ENCODE results near the gene TMEM245. TPM values are rescaled to one million over a fixed set of nuclear protein-coding genes. Genes with fewer than 3 reads are reported as not detected.

TMEM245 gene
- total and polyA plus RNA-seq, 5 donors: 25.6 to 136 (median 93.1) TPM

DNA sequence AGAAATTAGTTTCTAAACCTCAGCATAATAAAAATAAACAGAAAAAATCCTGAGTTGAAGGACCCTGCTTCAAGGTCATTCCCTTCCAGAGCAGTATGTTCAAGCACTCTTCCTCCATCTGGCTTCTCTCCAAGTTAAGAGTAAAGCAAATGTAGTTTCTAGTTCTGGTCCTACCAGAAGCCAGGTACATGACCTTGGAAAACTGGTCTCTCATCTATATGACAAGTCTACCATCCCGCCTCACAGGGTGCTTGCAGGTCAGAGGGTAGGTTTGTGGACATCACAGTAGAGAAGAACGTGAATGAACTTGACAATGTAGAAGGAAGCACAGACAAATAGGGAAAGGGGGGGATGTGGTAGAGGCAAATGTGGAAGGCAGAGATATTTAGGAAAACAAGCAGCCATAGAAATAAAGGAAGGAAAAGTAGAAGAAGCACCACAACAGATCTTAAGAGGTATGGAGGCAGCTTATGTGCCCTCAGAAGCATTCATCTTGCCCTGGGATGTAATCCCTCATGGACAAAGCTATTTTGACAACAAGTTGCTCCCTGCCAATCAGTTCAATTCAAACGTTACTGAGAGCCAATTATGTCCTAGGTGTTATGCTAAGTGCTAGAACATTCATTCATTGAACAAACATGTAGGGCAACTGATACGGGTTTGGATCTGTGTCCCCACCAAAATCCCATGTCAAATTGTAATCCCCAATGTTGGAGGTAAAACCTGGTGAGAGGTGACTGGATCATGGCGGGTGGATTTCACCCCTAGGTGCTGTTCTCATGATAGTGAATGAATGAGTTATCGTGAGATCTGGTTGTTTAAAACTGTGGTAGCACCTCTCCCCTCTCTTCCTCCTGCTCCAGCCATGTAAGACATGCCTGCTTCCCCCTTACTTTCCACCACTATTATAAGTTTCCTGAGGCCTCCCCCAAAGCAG lies 82.7 kb downstream of the TMEM245 start:
- Histone ChIP-seq H3K27me3 (ENCODE audit: control insufficient read depth, insufficient read depth) (no peaks in the 10 kb centered on the region), H3K4me1 (ENCODE audit: control insufficient read depth, insufficient read depth, low read length) (peaks cover 5% of the 10 kb centered on the region), H3K4me3 (ENCODE audit: low read length) (no peak overlapping the region), H3K9me3 (ENCODE audit: control insufficient read depth, low read length) (no peaks in the 10 kb centered on the region), H3K27ac (ENCODE audit: low read length) (peak overlapping the region; percentile 64)
- ATAC-seq (peak in 1 of 2 donors; percentile 15), DNase-seq (no peak)
- intact Hi-C loops (cut with DNase I): no loop called here
- WGBS: 78% methylated on average over 6 of the region's 6 CpGs

DNA sequence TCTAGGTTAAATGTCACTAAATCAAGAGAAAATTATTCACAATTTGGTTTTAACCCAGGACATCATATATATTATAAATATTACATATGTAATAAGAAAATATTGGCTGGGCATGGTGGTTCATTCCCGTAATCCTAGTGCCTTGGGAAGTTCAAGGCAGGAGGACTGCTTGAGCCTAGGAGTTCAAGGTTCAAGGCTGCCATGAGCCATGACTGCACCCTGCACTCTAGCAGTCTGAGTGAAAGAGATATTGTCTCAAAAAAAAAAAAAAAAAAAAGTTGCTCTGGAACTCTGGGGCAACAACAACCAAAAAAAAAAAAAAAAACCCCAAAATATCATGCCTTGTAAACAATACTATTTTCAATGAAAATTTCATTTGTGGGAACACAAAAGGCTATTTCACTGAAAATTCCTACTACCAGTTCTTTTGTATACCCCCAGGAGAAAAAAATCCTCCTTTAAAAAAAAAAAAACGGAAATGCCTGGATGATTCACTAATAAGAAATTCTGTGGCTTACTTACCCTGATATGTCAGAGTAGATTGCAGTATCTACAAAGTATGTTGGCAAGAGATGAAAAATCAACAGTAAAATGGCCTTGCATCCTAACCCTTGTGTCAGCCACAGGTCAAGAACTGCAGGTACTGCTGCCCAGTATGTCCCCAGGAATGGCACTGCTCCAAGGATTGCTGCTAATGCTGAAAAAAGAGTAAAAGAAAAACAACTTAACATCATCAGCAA lies 83.9 kb downstream of the TMEM245 start:
- H3K27me3 ChIP-seq (ENCODE audit: control insufficient read depth, insufficient read depth): no peaks in the 10 kb centered on the region
- ATAC-seq: peak; percentile 87 to 88
- peak in 2 of 3 donors; percentile 28 to 69 for DNase-seq
- intact Hi-C loops (cut with DNase I): no loop called here
- H3K9me3 ChIP-seq (ENCODE audit: control insufficient read depth, low read length): no peaks in the 10 kb centered on the region
- H3K4me3 ChIP-seq (ENCODE audit: low read length): no peak overlapping the region
- H3K4me1 ChIP-seq (ENCODE audit: control insufficient read depth, insufficient read depth, low read length): peaks cover 5% of the 10 kb centered on the region
- peak overlapping the region; percentile 75 for H3K27ac ChIP-seq (ENCODE audit: low read length)
- 43% methylated on average over 2 of the region's 2 CpGs for WGBS

DNA sequence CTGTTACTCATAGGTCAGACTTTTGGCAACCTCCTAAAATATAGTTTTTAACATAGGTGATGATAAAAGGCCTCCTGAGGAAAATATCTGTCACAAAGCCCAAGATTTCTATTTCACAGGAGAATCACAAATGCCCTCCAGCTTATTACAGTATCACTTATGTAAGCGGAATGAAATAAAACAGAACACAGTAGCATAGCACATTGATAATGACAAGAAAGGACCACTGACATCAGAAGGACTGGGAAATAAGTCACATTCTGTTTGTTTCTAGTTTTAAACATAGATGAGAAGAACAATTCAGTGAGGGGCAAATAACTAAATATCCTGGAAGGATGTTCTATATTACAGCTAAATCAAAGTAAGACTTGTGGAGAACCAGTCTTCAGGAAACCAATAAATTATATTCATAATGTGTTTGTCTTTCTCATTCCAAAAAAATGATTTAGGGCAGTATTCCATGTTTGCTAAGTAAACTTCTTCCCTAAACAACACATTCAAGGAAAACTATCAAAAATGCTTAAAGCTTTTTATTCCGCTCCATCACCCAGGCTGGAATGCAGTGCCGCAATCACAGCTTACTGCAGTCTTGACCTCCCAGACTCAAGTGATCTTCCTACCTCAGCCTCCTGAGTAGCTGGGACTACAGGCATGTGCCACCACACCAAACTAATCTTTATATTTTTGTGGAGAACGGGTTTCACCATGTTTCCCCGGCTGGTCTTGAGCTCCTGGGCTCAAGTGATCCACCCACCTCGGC lies 85.6 kb downstream of the TMEM245 start:
- intact Hi-C loops (cut with DNase I): no loop called here
- ATAC-seq: no peak
- no peaks in the 10 kb centered on the region for H3K9me3 ChIP-seq (ENCODE audit: control insufficient read depth, low read length)
- WGBS: 96% methylated on average over 6 of the region's 6 CpGs
- no peak overlapping the region for H3K27ac ChIP-seq (ENCODE audit: low read length)
- no peak overlapping the region for H3K4me3 ChIP-seq (ENCODE audit: low read length)
- H3K4me1 ChIP-seq (ENCODE audit: control insufficient read depth, insufficient read depth, low read length): peaks cover 5% of the 10 kb centered on the region
- H3K27me3 ChIP-seq (ENCODE audit: control insufficient read depth, insufficient read depth): no peaks in the 10 kb centered on the region
- no peak for DNase-seq

DNA sequence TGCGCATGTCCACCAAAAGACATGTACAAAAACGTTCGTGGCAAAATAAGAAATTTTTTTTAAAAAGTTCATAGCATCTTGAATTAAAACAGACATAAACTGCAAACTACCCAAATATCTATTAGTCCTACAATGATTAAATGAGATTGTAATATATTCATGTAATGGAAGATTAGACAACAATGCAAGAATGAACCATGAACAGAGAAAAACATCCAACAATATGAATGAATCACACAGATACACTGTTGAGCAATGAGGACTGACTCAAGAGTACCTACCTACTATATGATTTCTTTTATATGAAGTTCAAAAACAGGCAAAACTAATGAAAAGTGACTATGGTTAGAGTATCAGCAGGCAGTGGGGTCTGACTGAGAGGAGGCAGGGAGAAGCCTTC lies 88.5 kb downstream of the TMEM245 start:
- DNase-seq: no peak
- 89% methylated on average over 3 of the region's 3 CpGs for WGBS
- Histone ChIP-seq H3K27me3 (ENCODE audit: control insufficient read depth, insufficient read depth) (no peaks in the 10 kb centered on the region), H3K27ac (ENCODE audit: low read length) (no peak overlapping the region), H3K9me3 (ENCODE audit: control insufficient read depth, low read length) (no peaks in the 10 kb centered on the region), H3K4me1 (ENCODE audit: control insufficient read depth, insufficient read depth, low read length) (peaks cover 8% of the 10 kb centered on the region), H3K4me3 (ENCODE audit: low read length) (no peak overlapping the region)
- ATAC-seq: no peak
- intact Hi-C loops (cut with DNase I): no loop called here

DNA sequence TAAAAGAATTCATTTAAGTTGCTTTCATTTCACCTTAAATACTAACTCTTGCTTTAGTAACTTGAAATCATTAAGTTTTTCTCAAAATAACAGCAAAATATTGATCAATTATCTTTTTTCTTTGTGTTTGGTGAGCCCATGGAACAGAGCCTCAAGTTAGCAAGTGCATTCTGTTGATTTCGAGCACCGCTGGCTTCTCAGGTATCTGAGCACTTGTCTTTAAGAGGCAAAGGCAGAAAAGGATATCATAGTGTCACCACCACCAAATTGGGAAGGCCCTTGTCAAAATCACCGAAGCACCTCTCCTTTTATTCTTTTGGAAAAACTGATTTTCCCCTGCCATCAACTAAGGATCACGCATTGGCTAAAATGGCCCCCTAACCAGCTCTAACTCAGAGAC lies 89.3 kb downstream of the TMEM245 start:
- Histone ChIP-seq H3K9me3 (ENCODE audit: control insufficient read depth, low read length) (no peaks in the 10 kb centered on the region), H3K4me1 (ENCODE audit: control insufficient read depth, insufficient read depth, low read length) (peaks cover 8% of the 10 kb centered on the region), H3K27me3 (ENCODE audit: control insufficient read depth, insufficient read depth) (no peaks in the 10 kb centered on the region), H3K4me3 (ENCODE audit: low read length) (no peak overlapping the region), H3K27ac (ENCODE audit: low read length) (no peak overlapping the region)
- intact Hi-C loops (cut with DNase I): no loop called here
- 68% methylated on average over 4 of the region's 4 CpGs for WGBS
- ATAC-seq (no peak), DNase-seq (no peak)

DNA sequence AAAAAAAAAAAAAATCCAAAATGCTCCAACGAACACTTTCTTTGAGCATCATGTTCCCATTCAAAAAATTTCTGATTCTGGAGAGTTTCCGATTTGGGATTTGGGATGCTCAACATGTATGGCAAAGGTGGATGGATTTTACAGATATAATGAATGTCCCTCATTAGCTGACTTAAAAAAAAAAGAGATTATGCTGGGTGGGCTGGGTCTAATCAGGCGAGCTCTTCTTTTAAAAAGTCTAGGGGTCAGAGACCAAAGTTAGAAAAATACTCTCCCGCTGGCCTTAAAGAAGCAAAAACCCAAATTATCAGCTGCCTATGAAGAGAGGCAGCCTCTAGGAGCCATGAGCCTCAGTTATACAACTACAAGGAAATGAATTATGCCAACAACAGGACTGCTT lies 91.3 kb downstream of the TMEM245 start:
- Histone ChIP-seq H3K4me3 (ENCODE audit: low read length) (no peak overlapping the region), H3K4me1 (ENCODE audit: control insufficient read depth, insufficient read depth, low read length) (peaks cover 8% of the 10 kb centered on the region), H3K27me3 (ENCODE audit: control insufficient read depth, insufficient read depth) (no peaks in the 10 kb centered on the region), H3K27ac (ENCODE audit: low read length) (no peak overlapping the region), H3K9me3 (ENCODE audit: control insufficient read depth, low read length) (no peaks in the 10 kb centered on the region)
- intact Hi-C loops (cut with DNase I): no loop called here
- ATAC-seq (no peak), DNase-seq (no peak)
- 95% methylated on average over 4 of the region's 4 CpGs for WGBS

DNA sequence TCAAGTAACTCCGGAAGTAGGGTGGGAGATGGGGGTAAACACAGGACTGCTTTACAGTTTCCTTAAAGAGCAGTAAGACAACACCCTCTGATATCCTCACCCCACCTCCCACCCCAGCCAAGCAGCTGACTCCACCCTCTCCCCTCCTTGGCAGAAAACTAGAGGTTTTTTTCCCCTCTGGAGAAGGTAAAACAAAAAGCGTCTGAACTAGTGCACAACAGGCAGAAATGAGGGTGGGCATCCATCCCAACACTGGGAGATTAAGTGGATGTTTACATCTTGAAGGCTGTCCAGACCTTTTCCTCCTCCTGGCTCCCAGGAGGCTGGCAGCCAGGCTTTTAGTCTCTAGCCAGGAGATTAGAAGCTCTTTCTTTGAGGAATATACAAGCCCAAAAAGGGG lies 92.6 kb downstream of the TMEM245 start:
- ATAC-seq (peak; percentile 70 to 84), DNase-seq (peak; percentile 20 to 64 (median 54))
- Histone ChIP-seq H3K27me3 (ENCODE audit: control insufficient read depth, insufficient read depth) (no peaks in the 10 kb centered on the region), H3K9me3 (ENCODE audit: control insufficient read depth, low read length) (no peaks in the 10 kb centered on the region), H3K27ac (ENCODE audit: low read length) (peak overlapping the region; percentile 13), H3K4me1 (ENCODE audit: control insufficient read depth, insufficient read depth, low read length) (peaks cover 8% of the 10 kb centered on the region), H3K4me3 (ENCODE audit: low read length) (no peak overlapping the region)
- 30% methylated on average over 2 of the region's 2 CpGs for WGBS
- intact Hi-C loops (cut with DNase I): no loop called here

DNA sequence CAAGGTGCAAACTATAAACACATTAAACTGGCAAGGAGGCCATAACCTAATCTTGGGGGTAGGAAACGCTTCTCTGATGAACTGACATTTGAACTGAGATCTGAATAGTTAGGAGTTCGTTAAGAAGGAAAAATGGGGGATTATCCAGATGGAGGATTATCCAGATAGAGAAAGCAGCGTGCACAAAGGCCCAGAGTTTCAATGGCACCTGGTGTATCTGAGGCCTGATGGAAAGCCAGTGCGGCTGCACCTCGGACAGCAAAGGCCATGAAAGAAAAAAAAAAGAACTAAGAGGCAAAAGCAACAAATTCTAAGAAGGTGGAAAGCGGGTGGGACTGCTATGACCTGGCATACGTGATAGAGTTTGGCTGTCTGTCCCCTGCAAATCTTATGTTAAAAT lies 93.4 kb downstream of the TMEM245 start:
- Histone ChIP-seq H3K27me3 (ENCODE audit: control insufficient read depth, insufficient read depth) (no peaks in the 10 kb centered on the region), H3K9me3 (ENCODE audit: control insufficient read depth, low read length) (no peaks in the 10 kb centered on the region), H3K4me3 (ENCODE audit: low read length) (no peak overlapping the region), H3K27ac (ENCODE audit: low read length) (no peak overlapping the region), H3K4me1 (ENCODE audit: control insufficient read depth, insufficient read depth, low read length) (peaks cover 11% of the 10 kb centered on the region)
- ATAC-seq (no peak), DNase-seq (no peak)
- intact Hi-C loops (cut with DNase I): no loop called here
- WGBS: 91% methylated on average over 7 of the region's 7 CpGs

DNA sequence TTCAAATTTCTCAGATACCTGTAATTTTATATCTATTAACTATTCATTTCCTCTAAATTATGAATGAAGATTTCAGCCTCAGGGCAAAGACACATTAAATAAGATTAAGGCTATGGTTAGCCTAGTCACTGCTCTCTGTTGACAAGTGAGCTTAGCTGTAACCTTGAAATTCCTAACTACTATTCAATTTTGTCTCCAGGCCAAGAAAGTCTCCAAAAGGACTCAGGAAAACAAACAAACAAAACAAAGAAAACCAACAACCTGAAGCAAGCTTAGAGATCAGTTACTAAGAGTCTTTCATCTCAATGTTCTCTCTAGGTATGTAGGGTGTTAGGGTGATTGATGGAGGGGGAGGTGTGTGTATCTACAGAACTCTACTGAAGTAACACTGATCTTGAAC lies 96.9 kb downstream of the TMEM245 start:
- intact Hi-C loops (cut with DNase I): no loop called here
- no peaks in the 10 kb centered on the region for H3K27me3 ChIP-seq (ENCODE audit: control insufficient read depth, insufficient read depth)
- ATAC-seq (no peak), DNase-seq (no peak)
- peaks cover 11% of the 10 kb centered on the region for H3K4me1 ChIP-seq (ENCODE audit: control insufficient read depth, insufficient read depth, low read length)
- H3K4me3 ChIP-seq (ENCODE audit: low read length): no peak overlapping the region
- H3K27ac ChIP-seq (ENCODE audit: low read length): no peak overlapping the region
- no peaks in the 10 kb centered on the region for H3K9me3 ChIP-seq (ENCODE audit: control insufficient read depth, low read length)

DNA sequence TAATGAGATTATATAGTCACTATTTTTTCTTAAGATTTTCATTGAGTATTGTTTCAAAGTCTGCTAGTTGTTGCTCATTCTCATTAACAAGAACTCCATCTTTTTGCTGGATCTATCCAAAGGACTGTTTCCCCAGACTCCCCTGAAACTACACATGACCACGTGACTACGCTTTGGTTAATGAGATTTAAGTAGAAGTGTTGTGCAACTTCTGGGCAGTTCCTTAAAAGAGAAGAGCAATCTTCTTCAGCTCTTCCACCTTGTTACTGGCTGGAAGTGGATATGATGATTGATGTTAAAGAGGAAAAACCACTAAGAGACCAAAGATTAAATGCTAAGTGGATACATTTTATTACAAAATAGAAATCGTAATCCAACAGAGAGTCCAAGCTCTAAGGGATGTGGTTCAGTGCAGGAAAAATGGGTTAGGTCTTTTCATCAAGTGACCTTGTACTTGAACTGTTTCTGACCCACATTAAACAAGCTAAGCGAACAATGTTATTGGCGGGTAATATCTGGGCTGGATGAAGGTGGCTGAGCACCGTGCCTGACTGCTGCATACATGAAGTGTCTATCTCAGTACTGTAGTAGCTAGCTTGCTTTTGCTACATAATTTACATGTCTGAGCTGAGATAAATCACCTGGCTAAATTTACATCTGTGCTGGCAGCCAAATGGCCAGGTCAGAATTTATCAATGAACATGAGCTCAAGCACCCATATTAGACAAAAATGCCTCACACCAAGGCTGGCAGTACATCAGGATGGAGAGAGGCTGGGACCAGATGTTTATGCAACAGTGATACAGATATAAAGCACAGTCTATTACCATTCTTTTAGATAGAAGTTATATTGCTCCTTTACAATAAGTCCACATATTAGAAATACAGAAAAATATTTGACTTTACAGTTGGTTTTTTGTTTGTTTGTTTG lies 98.9 kb downstream of the TMEM245 start:
- no peaks in the 10 kb centered on the region for H3K9me3 ChIP-seq (ENCODE audit: control insufficient read depth, low read length)
- intact Hi-C loops (cut with DNase I): no loop called here
- ATAC-seq (peak in 1 of 2 donors; percentile 42), DNase-seq (no peak)
- no peaks in the 10 kb centered on the region for H3K27me3 ChIP-seq (ENCODE audit: control insufficient read depth, insufficient read depth)
- no peak overlapping the region for H3K4me3 ChIP-seq (ENCODE audit: low read length)
- H3K27ac ChIP-seq (ENCODE audit: low read length): no peak overlapping the region
- 83% methylated on average over 6 of the region's 6 CpGs for WGBS
- H3K4me1 ChIP-seq (ENCODE audit: control insufficient read depth, insufficient read depth, low read length): peaks cover 3% of the 10 kb centered on the region
